Erythroblast (primary cell): ENCODE measurements around the gene SINHCAF.

Experiments
- GATA1 ChIP-seq: IDR thresholded peaks from 2 replicates; pipeline ENCODE4 v1.6.1; 2011; ENCODE audit warnings: low read depth, mild to moderate bottlenecking, control low read depth, low read length, moderate library complexity
- POLR2A ChIP-seq: IDR thresholded peaks from 2 replicates; pipeline ENCODE4 v1.6.1; 2011; ENCODE audit warnings: mild to moderate bottlenecking, low read length

DNA sequence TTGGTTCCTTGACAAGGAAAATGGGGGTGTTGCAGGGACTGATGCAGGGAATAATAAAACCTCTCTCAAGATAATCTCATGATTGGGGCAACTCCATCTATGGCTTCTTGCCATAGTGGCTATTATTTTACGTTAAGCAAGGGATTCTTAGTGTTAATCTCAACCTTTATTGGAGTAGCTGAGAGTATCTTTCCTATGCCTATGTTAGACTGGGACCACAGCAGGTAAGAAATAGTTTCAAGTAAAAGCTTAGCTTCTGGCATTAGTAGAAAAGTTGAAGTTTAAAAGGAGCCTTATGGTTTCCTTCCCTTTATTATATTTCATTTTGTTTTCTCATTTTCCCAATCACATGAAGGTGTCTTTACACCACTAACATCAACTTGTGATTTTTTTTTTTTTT is 16.7 kb downstream of the SINHCAF start:
- no peak for TF ChIP-seq POLR2A
- no peak for TF ChIP-seq GATA1
